Mucosa of rectum (tissue), 2 donors: ENCODE data around the gene MEG3.

Source experiments
- H3K27ac ChIP-seq, 2 donors: one replicate each; pipeline ENCODE4 v1.7.0; 2013; ENCODE audit warnings: inconsistent platforms in 2 of 2, low read depth in 2 of 2, low read length in 2 of 2
- H3K27me3 ChIP-seq, 2 donors: one replicate each; pipeline ENCODE4 v1.7.0; 2013; ENCODE audit warnings: low read length in 2 of 2; ENCODE audit not compliant: control insufficient read depth in 2 of 2, insufficient read depth in 2 of 2
- H3K36me3 ChIP-seq, 2 donors: one replicate each; pipeline ENCODE4 v1.7.0; 2013; ENCODE audit warnings: low read length in 2 of 2; ENCODE audit not compliant: control insufficient read depth in 2 of 2, insufficient read depth in 2 of 2
- H3K4me1 ChIP-seq, 2 donors: one replicate each; pipeline ENCODE4 v1.7.0; 2013; ENCODE audit warnings: low read length in 2 of 2, mild to moderate bottlenecking in 1 of 2; ENCODE audit not compliant: control insufficient read depth in 2 of 2, insufficient read depth in 2 of 2
- H3K4me3 ChIP-seq, 2 donors: one replicate each; pipeline ENCODE4 v1.7.0; 2013; ENCODE audit warnings: low read length in 2 of 2
- H3K9ac ChIP-seq, 2 donors: one replicate each; pipeline ENCODE4 v1.7.0; 2013; ENCODE audit warnings: low read length in 2 of 2, low read depth in 1 of 2, mild to moderate bottlenecking in 1 of 2
- H3K9me3 ChIP-seq, 2 donors: one replicate each; pipeline ENCODE4 v1.7.0; 2013; ENCODE audit warnings: low read length in 2 of 2; ENCODE audit not compliant: control insufficient read depth in 2 of 2
- donor health status: healthy.
- donor health status: Normal muscosa, but diverticular disease.

MEG3 gene

DNA sequence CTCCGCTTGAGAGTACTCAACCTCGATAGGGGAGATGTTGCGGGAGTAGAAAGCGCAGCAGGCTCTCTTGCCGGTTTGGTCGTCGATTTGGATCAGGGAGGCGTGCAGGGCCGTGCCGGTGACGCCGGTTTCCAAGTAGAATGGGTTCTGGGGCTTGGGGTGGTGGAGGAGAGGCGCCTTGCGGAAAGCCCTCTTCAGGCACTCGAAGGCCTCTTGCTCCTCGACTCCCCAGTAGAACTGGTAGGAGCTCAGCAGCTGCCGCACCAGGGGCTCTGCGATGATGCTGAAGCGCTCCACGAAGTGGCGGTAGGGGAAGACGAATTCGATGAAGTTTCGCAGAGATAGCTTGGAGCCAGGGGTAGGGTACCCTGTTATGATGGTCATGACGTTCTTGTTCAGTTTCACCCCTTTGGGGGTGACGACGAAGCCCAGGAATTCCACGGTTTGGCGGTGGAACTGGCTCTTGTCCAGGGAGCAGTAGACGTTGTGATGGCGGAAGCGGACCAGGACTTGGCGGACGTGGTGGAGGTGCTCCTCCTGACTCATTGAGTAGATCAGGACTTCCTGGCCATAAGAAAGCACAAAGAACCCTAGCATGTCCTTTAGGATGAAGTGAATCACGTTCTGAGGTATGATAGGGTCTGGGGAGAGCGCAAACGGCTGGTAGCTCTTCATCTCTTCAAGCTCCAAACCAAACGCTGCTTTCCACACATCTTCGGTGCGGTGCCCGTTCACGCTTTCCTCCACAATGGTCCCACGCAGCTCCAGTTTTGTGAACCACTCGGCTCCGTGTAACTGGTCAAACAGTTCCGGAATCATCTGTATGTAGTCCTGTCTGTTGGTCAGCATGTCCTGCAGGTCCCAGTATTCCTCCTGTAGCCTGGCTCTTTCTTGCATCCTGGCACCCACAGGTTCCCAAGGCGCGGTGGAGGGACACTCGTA, 56.4 kb downstream of the MEG3 start:
- Histone ChIP-seq H3K9me3 (peaks cover 0 to 2% of the 10 kb centered on the region in 2 donors), H3K36me3 (peaks cover 0 to 3% of the 10 kb centered on the region in 2 donors), H3K27ac (no peak overlapping the region), H3K27me3 (no peaks in the 10 kb centered on the region), H3K4me1 (no peaks in the 10 kb centered on the region), H3K4me3 (no peak overlapping the region), H3K9ac (no peak overlapping the region)

DNA sequence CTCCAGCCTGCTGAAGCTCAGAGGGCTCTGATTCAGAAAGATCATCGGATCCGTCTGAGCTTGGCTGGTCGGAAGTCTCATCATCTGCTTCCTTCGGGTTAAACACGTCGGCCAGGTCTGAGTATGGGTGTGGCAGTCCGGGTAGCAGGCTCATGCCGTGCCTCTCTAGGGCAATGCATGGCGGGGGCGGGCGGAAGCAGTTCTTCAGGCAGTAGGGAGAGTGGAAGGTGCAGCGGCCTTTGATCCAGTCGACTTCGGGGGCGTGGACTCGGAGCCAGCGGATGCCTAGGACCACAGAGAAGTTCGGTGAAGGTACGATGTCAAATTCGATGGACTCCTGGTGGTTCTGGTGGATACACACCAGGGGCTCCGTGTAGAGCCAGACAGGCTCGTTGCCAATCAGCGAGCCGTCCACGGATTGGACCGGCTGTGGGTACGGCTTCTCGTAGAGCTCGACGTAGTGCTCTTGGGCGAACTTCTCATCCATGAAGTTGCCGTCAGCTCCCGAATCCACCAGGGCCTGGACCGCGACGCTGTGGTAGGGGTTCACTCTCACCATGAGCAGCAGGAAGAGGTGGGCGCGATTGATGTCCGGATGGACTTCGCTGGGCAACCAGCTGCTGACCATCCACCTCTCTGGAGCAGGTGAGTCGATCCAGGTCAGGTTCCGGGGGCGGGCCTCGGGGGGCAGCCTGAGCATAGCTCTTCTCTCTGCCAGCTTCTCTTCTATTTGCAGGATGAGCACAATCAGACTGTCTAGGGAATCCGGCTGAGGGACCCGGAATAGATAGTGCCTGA, 57.3 kb downstream of the MEG3 start:
- Histone ChIP-seq H3K4me1 (peaks cover 0 to 3% of the 10 kb centered on the region in 2 donors), H3K36me3 (peaks cover 0 to 3% of the 10 kb centered on the region in 2 donors), H3K9me3 (peaks cover 0 to 2% of the 10 kb centered on the region in 2 donors), H3K27me3 (no peaks in the 10 kb centered on the region), H3K27ac (no peak overlapping the region), H3K9ac (no peak overlapping the region), H3K4me3 (no peak overlapping the region)

DNA sequence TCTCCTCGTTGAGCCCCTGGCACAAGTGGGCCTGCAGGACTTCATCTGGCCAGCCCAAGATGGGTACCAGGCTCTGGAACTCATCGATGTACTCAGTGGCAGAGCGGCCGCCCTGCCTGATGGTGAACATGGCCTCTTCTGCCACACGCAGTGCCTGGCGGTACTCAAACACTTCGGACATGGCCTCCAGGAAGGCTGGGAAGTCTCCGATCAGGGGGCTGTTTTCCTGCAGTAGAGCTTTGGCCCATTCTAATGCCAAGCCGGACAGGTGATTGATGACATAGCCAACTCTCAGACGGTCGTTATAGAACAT, 57.8 kb downstream of the MEG3 start:
- Histone ChIP-seq H3K27ac (no peak overlapping the region), H3K4me3 (no peak overlapping the region), H3K9ac (no peak overlapping the region), H3K9me3 (peaks cover 0 to 2% of the 10 kb centered on the region in 2 donors), H3K27me3 (no peaks in the 10 kb centered on the region), H3K36me3 (peaks cover 0 to 3% of the 10 kb centered on the region in 2 donors), H3K4me1 (peaks cover 0 to 4% of the 10 kb centered on the region in 2 donors)

DNA sequence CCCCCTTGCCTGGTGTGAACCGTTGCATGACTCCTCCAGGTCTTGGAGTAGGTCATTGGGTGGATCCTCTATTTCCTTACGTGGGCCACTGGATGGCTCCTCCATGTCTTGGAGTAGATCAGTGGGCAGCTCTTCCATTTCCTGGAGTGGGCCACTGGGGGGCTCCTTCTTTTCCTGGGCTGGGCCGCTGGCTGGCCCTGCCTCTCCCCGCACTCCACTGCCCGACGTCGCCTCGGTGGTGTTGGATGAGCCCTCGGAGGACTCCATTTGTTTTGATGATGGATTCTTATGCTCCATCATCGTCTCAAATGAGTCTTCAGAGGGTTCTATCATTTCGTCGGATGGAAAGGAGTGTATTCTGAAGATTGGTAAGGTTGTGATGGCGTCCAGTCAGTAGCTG, 58.5 kb downstream of the MEG3 start:
- Histone ChIP-seq H3K4me1 (peaks cover 2 to 4% of the 10 kb centered on the region in 2 donors), H3K27ac (no peak overlapping the region), H3K36me3 (peaks cover 0 to 3% of the 10 kb centered on the region in 2 donors), H3K9ac (no peak overlapping the region), H3K27me3 (no peaks in the 10 kb centered on the region), H3K9me3 (peaks cover 0 to 2% of the 10 kb centered on the region in 2 donors), H3K4me3 (no peak overlapping the region)

DNA sequence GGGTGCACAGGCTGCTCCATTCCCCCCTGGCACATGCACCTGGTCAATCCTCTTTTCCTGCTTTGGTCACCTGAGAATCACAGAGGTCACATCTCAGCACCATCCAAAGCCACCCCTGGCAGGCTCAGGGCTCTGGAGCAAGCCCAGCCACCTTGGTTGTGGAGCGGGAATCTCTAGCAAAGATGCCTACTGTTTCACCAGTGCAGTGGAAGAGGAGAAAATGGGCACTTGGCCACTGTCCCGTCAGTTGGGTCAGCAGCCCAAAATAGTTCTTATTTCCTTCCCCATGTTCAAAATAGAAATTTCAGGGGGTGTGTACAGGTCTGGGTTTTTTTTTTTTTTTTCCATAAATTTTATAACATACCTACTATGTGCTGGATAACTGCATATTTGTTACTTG, 59.3 kb downstream of the MEG3 start:
- Histone ChIP-seq H3K9me3 (peaks cover 0 to 2% of the 10 kb centered on the region in 2 donors), H3K4me1 (peaks cover 4 to 5% of the 10 kb centered on the region in 2 donors), H3K36me3 (peaks cover 0 to 3% of the 10 kb centered on the region in 2 donors), H3K27me3 (no peaks in the 10 kb centered on the region), H3K4me3 (no peak overlapping the region), H3K9ac (no peak overlapping the region), H3K27ac (no peak overlapping the region)

DNA sequence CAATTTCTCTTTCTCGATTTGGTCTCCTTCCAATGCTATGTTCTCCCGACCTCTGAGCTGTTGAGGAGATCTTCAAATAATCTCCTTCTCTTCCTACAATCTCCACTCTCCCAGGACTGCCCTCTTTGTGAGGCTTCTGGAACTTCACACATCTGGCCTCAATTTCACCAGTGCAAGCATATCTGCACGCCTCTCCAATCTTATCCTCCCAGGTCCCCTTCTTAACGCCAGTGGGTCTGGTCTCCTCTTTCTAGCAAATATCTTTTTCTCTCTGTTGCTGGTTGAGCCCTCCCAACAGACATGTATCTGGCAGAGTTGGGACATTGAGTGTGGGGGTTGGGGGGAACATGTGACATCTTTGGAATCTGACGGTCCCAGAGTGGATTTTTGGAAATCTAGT, 59.7 kb downstream of the MEG3 start:
- Histone ChIP-seq H3K4me1 (peaks cover 4 to 5% of the 10 kb centered on the region in 2 donors), H3K9ac (no peak overlapping the region), H3K36me3 (peaks cover 0 to 3% of the 10 kb centered on the region in 2 donors), H3K4me3 (no peak overlapping the region), H3K27me3 (no peaks in the 10 kb centered on the region), H3K9me3 (peaks cover 0 to 2% of the 10 kb centered on the region in 2 donors), H3K27ac (no peak overlapping the region)

DNA sequence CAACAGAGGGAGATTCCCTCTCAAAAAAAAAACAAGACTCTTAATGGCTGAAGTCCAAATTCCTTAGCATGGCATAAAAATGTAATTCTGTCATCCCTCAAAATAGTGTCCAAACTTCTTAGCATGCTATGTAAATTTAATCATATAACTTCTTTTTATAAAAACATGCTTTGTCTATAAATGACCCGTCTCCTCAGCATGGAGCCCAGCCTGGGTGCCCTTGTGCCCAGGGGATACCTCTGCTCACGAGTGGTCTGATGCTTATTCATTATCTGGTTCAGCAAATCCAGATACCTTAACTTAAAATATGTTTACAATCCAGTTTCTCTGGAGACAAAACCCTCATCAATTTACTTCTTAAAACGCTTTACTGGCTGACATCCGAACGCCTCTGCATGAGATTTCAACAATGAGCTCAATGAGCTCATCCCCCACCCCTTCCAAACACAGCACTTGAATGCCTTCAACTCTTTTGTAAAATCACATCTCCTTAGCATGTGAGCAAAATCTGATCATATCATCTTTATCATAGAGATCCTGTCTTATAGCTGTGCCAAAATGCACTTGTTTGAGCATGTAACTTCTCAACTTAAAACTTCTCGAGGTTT, 61.9 kb downstream of the MEG3 start:
- no peaks in the 10 kb centered on the region for H3K27me3 ChIP-seq
- no peaks in the 10 kb centered on the region for H3K36me3 ChIP-seq
- peaks cover 0 to under 1% of the 10 kb centered on the region in 2 donors for H3K9me3 ChIP-seq
- H3K27ac ChIP-seq: no peak overlapping the region
- H3K4me3 ChIP-seq: no peak overlapping the region
- peaks cover 4 to 5% of the 10 kb centered on the region in 2 donors for H3K4me1 ChIP-seq
- no peak overlapping the region for H3K9ac ChIP-seq

- Histone ChIP-seq H3K36me3 (no peaks in the 10 kb centered on the region), H3K4me1 (peaks cover 4 to 5% of the 10 kb centered on the region in 2 donors), H3K27me3 (no peaks in the 10 kb centered on the region), H3K27ac (no peak overlapping the region), H3K4me3 (no peak overlapping the region), H3K9me3 (no peaks in the 10 kb centered on the region), H3K9ac (no peak overlapping the region)
These were observed 62.9 kb downstream of the MEG3 start for GRCh38 chr14:100888789-100889315.

GRCh38 chr14:100889641-100890040, 63.7 kb downstream of the MEG3 start:
- Histone ChIP-seq H3K27me3 (no peaks in the 10 kb centered on the region), H3K4me3 (no peak overlapping the region), H3K36me3 (no peaks in the 10 kb centered on the region), H3K9me3 (no peaks in the 10 kb centered on the region), H3K4me1 (peaks cover 4 to 5% of the 10 kb centered on the region in 2 donors), H3K9ac (no peak overlapping the region), H3K27ac (no peak overlapping the region)
